Measurements from ENCODE around the gene PTPN4.

PTPN4 gene

GRCh38 chr2:120029672-120030640 is 270.2 kb downstream of the PTPN4 start:
- TF ChIP-seq, protein P1, sequence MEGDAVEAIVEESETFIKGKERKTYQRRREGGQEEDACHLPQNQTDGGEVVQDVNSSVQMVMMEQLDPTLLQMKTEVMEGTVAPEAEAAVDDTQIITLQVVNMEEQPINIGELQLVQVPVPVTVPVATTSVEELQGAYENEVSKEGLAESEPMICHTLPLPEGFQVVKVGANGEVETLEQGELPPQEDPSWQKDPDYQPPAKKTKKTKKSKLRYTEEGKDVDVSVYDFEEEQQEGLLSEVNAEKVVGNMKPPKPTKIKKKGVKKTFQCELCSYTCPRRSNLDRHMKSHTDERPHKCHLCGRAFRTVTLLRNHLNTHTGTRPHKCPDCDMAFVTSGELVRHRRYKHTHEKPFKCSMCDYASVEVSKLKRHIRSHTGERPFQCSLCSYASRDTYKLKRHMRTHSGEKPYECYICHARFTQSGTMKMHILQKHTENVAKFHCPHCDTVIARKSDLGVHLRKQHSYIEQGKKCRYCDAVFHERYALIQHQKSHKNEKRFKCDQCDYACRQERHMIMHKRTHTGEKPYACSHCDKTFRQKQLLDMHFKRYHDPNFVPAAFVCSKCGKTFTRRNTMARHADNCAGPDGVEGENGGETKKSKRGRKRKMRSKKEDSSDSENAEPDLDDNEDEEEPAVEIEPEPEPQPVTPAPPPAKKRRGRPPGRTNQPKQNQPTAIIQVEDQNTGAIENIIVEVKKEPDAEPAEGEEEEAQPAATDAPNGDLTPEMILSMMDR (IDR thresholded peaks at IDR 0.05; ENCODE audit: low read depth, low read length): no peak
- DNase-seq (ENCODE audit: extremely low read depth, low read depth): no peak

- no peak for DNase-seq (ENCODE audit: extremely low read depth, low read depth)
- TF ChIP-seq, protein P1 (IDR thresholded peaks at IDR 0.05; ENCODE audit: low read depth, low read length): no peak
These were observed 272.6 kb downstream of the PTPN4 start for GRCh38 chr2:120032297-120032696.
